ENCODE results near the gene HACL1.
"Not testable (repeated sequence)": the region's sequence is repeated elsewhere in the genome, so short reads cannot be mapped to it uniquely, and the experiment has no call there.

Gene HACL1

GRCh38 chr3:15579051-15579450 is 22.3 kb downstream of the HACL1 start:
- no peak for DNase-seq (ENCODE audit: low read depth)

GRCh38 chr3:15578289-15578867 is 23.0 kb downstream of the HACL1 start:
- no peak for DNase-seq (ENCODE audit: low read depth)

DNA sequence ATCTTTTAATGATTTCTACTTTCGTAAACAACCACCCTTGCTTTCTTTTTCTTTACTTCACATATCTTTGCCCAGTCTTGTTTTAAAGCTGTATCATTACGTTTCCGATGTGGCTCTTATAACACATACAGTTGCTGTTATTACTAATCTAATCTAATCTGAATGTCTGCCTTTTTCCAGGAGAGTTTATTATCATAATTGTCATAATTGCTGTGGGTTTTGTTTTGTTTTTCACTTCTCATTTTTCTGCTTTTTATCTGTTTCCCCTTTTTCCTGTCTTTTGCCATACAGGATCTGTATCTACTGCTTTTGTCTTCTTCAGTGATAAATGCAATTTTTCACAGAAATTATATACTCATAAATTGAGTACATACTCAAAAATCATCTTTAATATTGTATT is 24.9 kb downstream of the HACL1 start:
- DNase-seq (ENCODE audit: low read depth), result no peak

DNA sequence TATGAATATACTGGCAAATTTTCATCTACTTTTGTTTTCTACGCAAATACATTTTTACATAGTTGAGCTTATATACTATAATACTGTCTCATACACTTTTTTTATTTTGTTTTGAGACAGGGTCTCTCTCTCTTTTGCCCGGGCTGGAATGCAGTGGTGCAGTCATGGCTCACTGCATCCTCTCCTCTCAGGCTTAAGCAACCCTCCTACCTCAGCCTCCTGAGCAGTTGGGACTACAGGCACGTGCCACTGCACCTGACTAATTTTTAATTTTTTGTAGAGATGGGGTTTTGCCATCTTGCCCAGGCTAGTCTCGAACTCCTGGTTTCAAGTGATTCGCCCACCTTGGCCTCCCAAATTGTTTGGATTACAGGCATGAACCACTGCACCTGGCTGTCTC is 25.9 kb downstream of the HACL1 start:
- DNase-seq (ENCODE audit: low read depth), result no peak

DNA sequence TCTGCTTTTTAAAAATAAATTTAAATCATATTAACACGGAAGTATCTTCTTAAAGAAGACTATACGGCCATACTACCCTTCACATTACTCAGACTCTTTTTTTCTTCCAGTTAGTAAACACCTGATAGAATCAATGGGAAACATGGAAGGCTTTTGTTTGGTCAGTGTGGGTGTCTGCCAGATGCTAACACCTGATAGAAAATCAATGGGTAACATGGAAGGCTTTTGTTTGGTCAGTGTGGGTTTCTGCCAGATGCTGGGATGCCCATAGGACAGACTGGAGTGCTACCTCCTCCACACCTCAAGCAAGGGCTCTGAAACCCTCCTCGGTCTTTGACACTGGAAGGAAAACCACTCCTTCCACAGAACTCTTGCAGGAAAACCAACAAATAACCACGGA is 29.2 kb downstream of the HACL1 start:
- no peak for DNase-seq (ENCODE audit: low read depth)

DNA sequence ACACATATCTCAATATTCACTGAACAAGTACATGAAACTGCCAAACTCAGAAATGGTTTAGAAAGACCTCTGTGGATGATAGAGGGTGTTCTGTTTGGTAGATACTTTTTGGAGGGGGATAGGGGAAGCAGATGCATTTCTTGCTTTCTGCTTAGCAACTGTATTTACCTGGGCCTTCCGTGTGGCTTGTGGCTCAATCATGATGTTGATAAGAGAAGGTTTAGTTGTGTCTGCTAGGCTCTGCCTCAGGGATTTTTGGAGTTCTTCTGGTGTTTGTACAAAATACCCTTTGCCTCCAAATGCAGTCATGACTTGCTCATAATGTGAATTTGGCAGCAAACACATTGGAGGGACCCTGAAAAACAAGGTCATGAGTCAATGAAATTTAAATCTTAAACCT is 38.2 kb downstream of the HACL1 start:
- no peak for DNase-seq (ENCODE audit: low read depth)

GRCh38 chr3:15562560-15562959 is 38.8 kb downstream of the HACL1 start:
- no peak for DNase-seq (ENCODE audit: low read depth)

- DNase-seq (ENCODE audit: low read depth), result no peak
Observed at GRCh38 chr3:15558581-15558980, 42.8 kb downstream of the HACL1 start.

- DNase-seq (ENCODE audit: low read depth), result peak; percentile 35
Observed at GRCh38 chr3:15557511-15557946, 43.8 kb downstream of the HACL1 start.

- DNase-seq (ENCODE audit: low read depth), result no peak
Observed at GRCh38 chr3:15556512-15556911, 44.9 kb downstream of the HACL1 start.

DNA sequence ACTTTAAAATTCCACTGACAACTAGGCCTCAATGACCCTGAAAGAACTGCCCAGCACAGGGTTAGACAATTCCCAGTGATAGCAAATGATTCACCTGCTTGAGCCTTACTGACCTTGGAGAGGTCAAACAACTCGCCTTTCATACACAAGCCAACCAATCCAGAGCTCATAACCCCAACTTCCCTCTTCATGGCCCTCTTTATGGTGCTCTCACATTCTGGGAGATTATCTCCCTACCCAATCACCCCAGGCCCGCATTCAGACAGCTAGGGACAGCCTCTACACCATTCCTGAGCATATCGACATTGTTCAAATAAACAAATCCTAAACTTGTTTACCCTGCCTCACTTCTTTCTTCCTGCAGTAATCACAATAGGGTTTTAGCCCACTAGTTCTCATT is 47.6 kb downstream of the HACL1 start:
- no peak for DNase-seq (ENCODE audit: low read depth)

- no peak for DNase-seq (ENCODE audit: low read depth)
Observed at GRCh38 chr3:15551902-15552301, 49.5 kb downstream of the HACL1 start.

DNA sequence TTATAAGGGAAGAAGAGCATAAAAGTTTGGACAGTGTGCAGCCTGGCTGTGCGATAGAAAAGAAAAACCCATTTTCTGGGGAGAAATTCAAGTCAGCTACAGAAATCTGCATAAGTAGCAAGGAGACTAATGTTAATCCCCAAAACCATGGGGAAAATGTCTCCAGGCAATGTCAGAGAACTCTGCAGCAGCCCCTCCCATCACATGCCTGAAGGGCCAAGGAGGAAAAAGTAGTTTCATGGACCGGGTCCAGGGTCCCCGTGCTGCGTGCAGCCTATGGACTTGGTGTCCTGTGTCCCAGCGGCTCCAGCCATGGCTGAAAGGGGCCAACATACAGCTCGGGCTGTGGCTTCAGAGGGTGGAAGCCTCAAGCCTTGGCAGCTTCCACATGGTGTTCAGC is 51.5 kb downstream of the HACL1 start:
- no peak for DNase-seq (ENCODE audit: low read depth)

DNA sequence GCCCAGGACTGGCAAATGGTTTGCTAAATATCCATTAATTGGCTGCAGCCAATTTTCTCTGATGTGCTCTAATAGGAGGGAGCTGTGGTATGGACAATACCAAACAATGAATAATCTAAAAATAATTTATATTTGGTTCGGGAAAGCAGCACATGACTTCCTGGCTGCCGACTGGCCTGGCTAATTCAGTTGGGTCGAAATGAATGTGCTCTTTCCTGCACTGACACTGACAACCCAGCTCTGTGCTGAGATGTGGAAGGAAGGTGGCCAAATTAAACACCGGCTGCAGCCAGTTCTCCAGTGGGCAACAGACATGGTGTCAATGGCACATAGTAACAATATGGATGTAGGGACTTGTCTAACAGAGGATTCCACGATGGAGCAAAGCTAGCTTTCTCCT is 58.8 kb downstream of the HACL1 start:
- DNase-seq (ENCODE audit: low read depth), result no peak

- DNase-seq (ENCODE audit: low read depth), result no peak
Observed at GRCh38 chr3:15541371-15541770, 60.0 kb downstream of the HACL1 start.

DNA sequence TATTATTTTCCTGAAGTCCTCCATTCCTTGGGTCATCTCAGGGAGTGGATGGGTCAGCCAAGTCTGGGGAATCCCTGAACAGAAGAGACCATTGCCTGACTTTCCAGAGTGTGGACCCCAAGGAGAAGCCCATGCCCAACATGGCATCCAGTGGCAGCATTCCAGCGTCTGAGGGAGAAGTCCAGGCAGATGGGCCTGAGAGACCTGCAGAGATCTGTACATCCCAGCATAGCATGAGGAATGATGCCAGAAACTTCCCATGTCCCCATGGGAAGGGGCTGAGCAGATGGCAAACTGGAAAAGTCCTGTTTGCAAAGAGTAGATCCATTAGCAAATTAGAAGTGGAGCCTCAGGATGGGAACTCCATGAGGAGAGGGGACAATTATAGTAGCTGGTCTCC is 62.3 kb downstream of the HACL1 start:
- DNase-seq (ENCODE audit: low read depth), result no peak

- DNase-seq (ENCODE audit: low read depth), result no peak
Observed at GRCh38 chr3:15538345-15538744, 63.0 kb downstream of the HACL1 start.

- no peak for DNase-seq (ENCODE audit: low read depth)
Observed at GRCh38 chr3:15536856-15537255, 64.5 kb downstream of the HACL1 start.

DNA sequence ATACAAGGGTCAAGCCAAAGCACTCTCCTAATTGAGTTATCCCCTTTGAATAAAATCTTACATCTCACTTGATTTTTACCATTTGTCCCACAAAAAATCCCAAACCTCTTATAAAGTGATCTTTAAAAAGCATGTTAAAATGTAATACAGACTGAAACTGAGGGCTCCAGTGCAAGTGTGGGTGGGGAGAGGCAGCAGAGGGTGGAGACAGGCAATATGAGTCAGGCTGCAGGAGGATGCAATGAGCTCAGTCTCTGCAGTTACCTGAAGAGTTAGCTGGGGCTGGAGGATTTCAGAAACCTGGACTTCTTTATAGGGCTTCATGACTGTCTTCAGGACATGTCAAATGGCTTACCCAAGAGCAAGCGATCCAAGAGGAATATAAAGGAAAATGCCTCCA is 65.6 kb downstream of the HACL1 start:
- peak; percentile 46 for DNase-seq (ENCODE audit: low read depth)

DNA sequence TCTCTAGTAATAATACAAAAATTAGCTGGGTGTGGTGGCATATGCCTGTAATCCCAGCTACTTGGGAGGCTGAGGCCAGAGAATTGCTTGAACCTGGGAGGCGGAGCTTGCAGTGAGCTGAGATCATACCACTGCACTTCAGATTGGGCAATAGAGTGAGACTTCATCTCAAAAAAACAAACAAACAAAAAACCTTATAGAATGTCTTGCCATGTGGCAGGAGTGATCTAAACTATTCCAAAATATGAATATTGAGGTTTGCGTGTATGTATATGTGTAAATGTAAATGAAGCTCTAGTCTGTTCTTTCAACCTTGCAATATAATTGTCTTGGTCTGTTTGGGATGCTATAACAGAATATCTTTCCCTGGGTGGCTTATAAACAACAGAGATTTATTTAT is 68.8 kb downstream of the HACL1 start:
- not testable (repeated sequence) for DNase-seq (ENCODE audit: low read depth)

GRCh38 chr3:15531346-15531745 is 70.0 kb downstream of the HACL1 start:
- DNase-seq (ENCODE audit: low read depth), result no peak

DNA sequence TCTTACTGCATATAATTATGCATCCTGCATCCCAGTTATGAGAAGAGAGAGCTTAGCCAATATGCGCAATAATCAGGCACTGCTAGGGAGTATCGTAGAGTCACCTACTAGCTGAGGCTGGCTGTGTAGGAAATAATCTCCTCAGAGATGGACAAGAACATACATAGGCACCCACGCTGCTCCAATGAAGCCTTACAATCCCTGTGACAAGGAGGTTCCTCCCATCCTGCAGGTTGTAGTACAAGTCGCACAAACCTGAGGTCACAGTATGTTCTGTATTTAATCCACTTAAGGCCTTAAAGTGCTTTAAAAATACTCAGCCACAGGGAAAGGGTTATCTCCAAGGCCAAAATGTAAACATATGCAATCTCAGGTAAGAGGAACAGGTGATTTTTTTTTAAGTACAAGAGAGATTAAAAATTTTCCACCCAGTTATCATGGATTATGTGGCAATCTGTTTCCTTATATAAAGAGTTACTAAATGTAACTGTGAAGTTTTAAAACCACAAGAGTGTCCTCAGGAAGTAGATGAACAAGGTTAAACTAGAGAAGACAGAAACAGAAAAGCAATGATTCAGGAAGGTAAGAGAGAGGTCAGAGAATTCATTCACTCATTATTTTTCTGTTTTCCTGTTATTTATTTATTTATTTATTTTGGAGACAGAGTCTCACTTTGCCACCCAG is 72.4 kb downstream of the HACL1 start:
- no peak for DNase-seq (ENCODE audit: low read depth)

GRCh38 chr3:15527031-15527459 is 74.3 kb downstream of the HACL1 start:
- no peak for DNase-seq (ENCODE audit: low read depth)

DNA sequence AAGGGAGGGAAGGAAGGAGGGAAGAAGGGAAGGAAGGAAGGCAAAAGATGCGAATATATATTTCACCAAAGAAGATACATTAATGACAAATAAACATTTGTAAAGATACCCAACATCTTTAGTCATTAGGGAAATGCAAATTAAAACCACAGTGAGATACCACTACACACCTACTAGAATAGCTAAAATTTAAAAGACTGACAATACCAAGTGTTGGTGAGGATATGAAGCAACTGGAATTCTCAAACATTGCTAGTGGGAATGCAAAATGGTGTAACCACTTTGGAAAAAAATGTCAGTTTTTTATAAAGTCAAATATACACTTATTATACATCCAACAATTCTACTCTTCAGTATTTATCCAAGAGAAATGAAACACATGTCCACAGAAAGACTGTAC is 75.6 kb downstream of the HACL1 start:
- no peak for DNase-seq (ENCODE audit: low read depth)

All from stimulated activated CD4-positive, alpha-beta T cell treated with anti-CD3 and anti-CD28 coated beads, Interleukin-2, amount 100 ng/mL, for 4 hours (primary cell).